Ishikawa (cell line): ENCODE measurements around the gene TMEM63A.

Experiments
- CEBPB ChIP-seq: IDR thresholded peaks from 2 replicates; pipeline ENCODE4 v1.6.1; 2012
- CREB1 ChIP-seq: IDR thresholded peaks from 2 replicates; pipeline ENCODE4 v1.6.1; 2012; ENCODE audit warnings: low read depth
- EGR1 ChIP-seq: IDR thresholded peaks from 2 replicates; pipeline ENCODE4 v1.6.1; 2012
- EP300 ChIP-seq: IDR thresholded peaks from 2 replicates; pipeline ENCODE4 v1.6.1; 2012; ENCODE audit warnings: borderline replicate concordance
- FOXM1 ChIP-seq: IDR thresholded peaks from 2 replicates; pipeline ENCODE4 v1.6.1; 2012; ENCODE audit warnings: low read depth, borderline replicate concordance
- NFIC ChIP-seq: IDR thresholded peaks from 2 replicates; pipeline ENCODE4 v1.6.1; 2012
- RAD21 ChIP-seq: IDR thresholded peaks from 2 replicates; pipeline ENCODE4 v1.6.1; 2012; ENCODE audit warnings: low read depth
- REST ChIP-seq: IDR thresholded peaks from 2 replicates; pipeline ENCODE4 v1.6.1; 2012; ENCODE audit warnings: low read depth, mild to moderate bottlenecking
- TAF1 ChIP-seq: IDR thresholded peaks from 2 replicates; pipeline ENCODE4 v1.6.1; 2012; ENCODE audit warnings: low read depth, mild to moderate bottlenecking
- TCF12 ChIP-seq: IDR thresholded peaks from 2 replicates; pipeline ENCODE4 v1.6.1; 2012; ENCODE audit warnings: low read depth
- TEAD4 ChIP-seq: IDR thresholded peaks from 2 replicates; pipeline ENCODE4 v1.6.1; 2012
- YY1 ChIP-seq: IDR thresholded peaks from 2 replicates; pipeline ENCODE4 v1.6.1; 2012; ENCODE audit warnings: low read depth
- ZBTB7A ChIP-seq: IDR thresholded peaks from 2 replicates; pipeline ENCODE4 v1.6.1; 2012; ENCODE audit warnings: low read depth
- TF ChIP-seq, protein P1 (sequence below): IDR thresholded peaks from 2 replicates; pipeline ENCODE4 v1.6.1; 2012
- TF ChIP-seq, protein P2 (sequence below): IDR thresholded peaks from 2 replicates; pipeline ENCODE4 v1.6.1; 2012

The TMEM63A gene

GRCh38 chr1:225915538-225915991 lies 33.4 kb upstream of the TMEM63A start:
- TF ChIP-seq REST (no peak), YY1 (no peak), FOXM1 (no peak), ZBTB7A (no peak), TCF12 (no peak), EGR1 (no peak), EP300 (no peak), CEBPB (no peak), CREB1 (no peak), TAF1 (no peak), NFIC (no peak), RAD21 (no peak), TEAD4 (no peak)
- TF ChIP-seq, protein P1, sequence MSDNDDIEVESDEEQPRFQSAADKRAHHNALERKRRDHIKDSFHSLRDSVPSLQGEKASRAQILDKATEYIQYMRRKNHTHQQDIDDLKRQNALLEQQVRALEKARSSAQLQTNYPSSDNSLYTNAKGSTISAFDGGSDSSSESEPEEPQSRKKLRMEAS = no peak
- TF ChIP-seq, protein P2, sequence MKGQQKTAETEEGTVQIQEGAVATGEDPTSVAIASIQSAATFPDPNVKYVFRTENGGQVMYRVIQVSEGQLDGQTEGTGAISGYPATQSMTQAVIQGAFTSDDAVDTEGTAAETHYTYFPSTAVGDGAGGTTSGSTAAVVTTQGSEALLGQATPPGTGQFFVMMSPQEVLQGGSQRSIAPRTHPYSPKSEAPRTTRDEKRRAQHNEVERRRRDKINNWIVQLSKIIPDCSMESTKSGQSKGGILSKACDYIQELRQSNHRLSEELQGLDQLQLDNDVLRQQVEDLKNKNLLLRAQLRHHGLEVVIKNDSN = no peak

- TF ChIP-seq, protein P2 = no peak
- no peak for TF ChIP-seq TAF1
- no peak for TF ChIP-seq CEBPB
- TF ChIP-seq REST = no peak
- TF ChIP-seq RAD21 = no peak
- no peak for TF ChIP-seq FOXM1
- TF ChIP-seq, protein P1 = no peak
- TF ChIP-seq TCF12 = no peak
- no peak for TF ChIP-seq EP300
- no peak for TF ChIP-seq EGR1
- TF ChIP-seq ZBTB7A = no peak
- no peak for TF ChIP-seq YY1
- TF ChIP-seq TEAD4 = no peak
- TF ChIP-seq NFIC = no peak
Observed at GRCh38 chr1:225914947-225915346, 32.8 kb upstream of the TMEM63A start.

GRCh38 chr1:225914391-225914790 lies 32.2 kb upstream of the TMEM63A start:
- TF ChIP-seq TEAD4 (no peak), CEBPB (no peak), EP300 (no peak), NFIC (no peak), EGR1 (no peak), TCF12 (no peak), ZBTB7A (no peak), TAF1 (no peak), RAD21 (no peak)
- TF ChIP-seq, protein P2 = no peak
- TF ChIP-seq, protein P1 = no peak

- no peak for TF ChIP-seq TEAD4
- no peak for TF ChIP-seq FOXM1
- TF ChIP-seq RAD21 = peak; percentile 48; the same call in 1 of the 2 replicates
- TF ChIP-seq, protein P2 = no peak
- no peak for TF ChIP-seq NFIC
Observed at GRCh38 chr1:225911191-225912130, 29.3 kb upstream of the TMEM63A start.
